Thyroid gland (tissue), 4 donors: Measurements from ENCODE around the gene C2orf81. TPM values are rescaled to one million over a fixed set of nuclear protein-coding genes. Genes with fewer than 3 reads are reported as not detected.

Experiments
- DNase-seq, 2 donors: peaks; one replicate each; pipeline ENCODE4 v3.0.0-alpha.2; 2019
- H3K27ac ChIP-seq, 3 donors: fragments of 200-600 bp; sonication (generic); 1 replicate in 2 of 3; 2 replicates in 1 of 3; pipeline ENCODE4 v1.5.1; 2016 to 2019; ENCODE audit warnings: mild to moderate bottlenecking in 1 of 3, moderate library complexity in 1 of 3
- H3K27me3 ChIP-seq: fragments of 200-600 bp; sonication (generic); one replicate; pipeline ENCODE4 v1.5.1; 2019
- H3K36me3 ChIP-seq, 2 donors: fragments of 200-600 bp; sonication (generic); one replicate each; pipeline ENCODE4 v1.5.1; 2016 to 2019
- H3K4me1 ChIP-seq, 2 donors: fragments of 200-600 bp; sonication (generic); one replicate each; pipeline ENCODE4 v1.5.1; 2017 to 2019
- H3K4me3 ChIP-seq, 3 donors: fragments of 200-600 bp; sonication (generic); replicated peaks in 1 of 3; 1 replicate in 2 of 3; 2 replicates in 1 of 3; pipeline ENCODE4 v1.5.1; 2016; ENCODE audit warnings: mild to moderate bottlenecking in 1 of 3
- H3K9me3 ChIP-seq: fragments of 200-600 bp; sonication (generic); one replicate; pipeline ENCODE4 v1.5.1; 2017
- POLR2A ChIP-seq, 2 donors: fragments of 450-650 bp; IDR thresholded peaks; one replicate each; pipeline ENCODE4 v1.6.1; 2017; ENCODE audit warnings: antibody characterized with exemption in 2 of 2, mild to moderate bottlenecking in 2 of 2, moderate library complexity in 1 of 2
- WGBS, 2 donors: methylation state at CpG; one replicate each; pipeline ENCODE4 v1.1.5; 2017; 5-methylcytosine and 5-hydroxymethylcytosine counted together
- intact Hi-C: fragments of 100-400 bp; cut with DNase I; formaldehyde crosslinking; loops from one replicate; pipeline ENCODE4 v1.15.1; 2023
- total RNA-seq, 4 donors: library from RNA; depleted of rRNA; stranded (reverse); fragments of >200 nt; gene quantifications; one replicate each; pipeline ENCODE4 v1.2.3, GENCODE V29; 2016
- TF ChIP-seq, protein P1 (sequence below), 6 experiments: fragments of 200-600 bp in 3 of 6; fragments of 450-650 bp in 3 of 6; sonication (generic) in 3 of 6; IDR thresholded peaks; one replicate each; pipeline ENCODE4 v1.5.1; 2016 to 2019; ENCODE audit warnings: antibody characterized with exemption in 6 of 6, mild to moderate bottlenecking in 2 of 6, inconsistent platforms in 1 of 6, moderate library complexity in 1 of 6

Gene C2orf81
- total RNA-seq, 4 donors from 2014 or later: 2.3 to 3.4 (median 3.1) TPM

- Histone ChIP-seq H3K4me3 (no peak overlapping the region), H3K27ac (no peak overlapping the region), H3K36me3 (peaks cover 74 to 78% of the 10 kb centered on the region in 2 donors), H3K4me1 (peaks cover 0 to 8% of the 10 kb centered on the region in 2 donors), H3K9me3 (no peaks in the 10 kb centered on the region), H3K27me3 (no peaks in the 10 kb centered on the region)
- WGBS, 2 donors: 93 to 95% methylated on average over 4 to 5 of the region's 5 CpGs
- TF ChIP-seq POLR2A (IDR thresholded peaks at IDR 0.05): no peak
- TF ChIP-seq, protein P1, sequence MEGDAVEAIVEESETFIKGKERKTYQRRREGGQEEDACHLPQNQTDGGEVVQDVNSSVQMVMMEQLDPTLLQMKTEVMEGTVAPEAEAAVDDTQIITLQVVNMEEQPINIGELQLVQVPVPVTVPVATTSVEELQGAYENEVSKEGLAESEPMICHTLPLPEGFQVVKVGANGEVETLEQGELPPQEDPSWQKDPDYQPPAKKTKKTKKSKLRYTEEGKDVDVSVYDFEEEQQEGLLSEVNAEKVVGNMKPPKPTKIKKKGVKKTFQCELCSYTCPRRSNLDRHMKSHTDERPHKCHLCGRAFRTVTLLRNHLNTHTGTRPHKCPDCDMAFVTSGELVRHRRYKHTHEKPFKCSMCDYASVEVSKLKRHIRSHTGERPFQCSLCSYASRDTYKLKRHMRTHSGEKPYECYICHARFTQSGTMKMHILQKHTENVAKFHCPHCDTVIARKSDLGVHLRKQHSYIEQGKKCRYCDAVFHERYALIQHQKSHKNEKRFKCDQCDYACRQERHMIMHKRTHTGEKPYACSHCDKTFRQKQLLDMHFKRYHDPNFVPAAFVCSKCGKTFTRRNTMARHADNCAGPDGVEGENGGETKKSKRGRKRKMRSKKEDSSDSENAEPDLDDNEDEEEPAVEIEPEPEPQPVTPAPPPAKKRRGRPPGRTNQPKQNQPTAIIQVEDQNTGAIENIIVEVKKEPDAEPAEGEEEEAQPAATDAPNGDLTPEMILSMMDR (IDR thresholded peaks at IDR 0.05): no peak
- DNase-seq: no peak
- intact Hi-C loops: no loop called here
Observed at GRCh38 chr2:74368499-74368898, 52.9 kb downstream of the C2orf81 start.

GRCh38 chr2:74367789-74368188, 53.6 kb downstream of the C2orf81 start:
- Histone ChIP-seq H3K36me3 (peaks cover 81 to 85% of the 10 kb centered on the region in 2 donors), H3K9me3 (no peaks in the 10 kb centered on the region), H3K27me3 (no peaks in the 10 kb centered on the region), H3K4me3 (no peak overlapping the region), H3K27ac (no peak overlapping the region), H3K4me1 (peaks cover 0 to 1% of the 10 kb centered on the region in 2 donors)
- intact Hi-C loops: no loop called here
- 96 to 98% methylated on average over 7 of the region's 7 CpGs for WGBS, 2 donors
- DNase-seq: no peak
- TF ChIP-seq POLR2A (IDR thresholded peaks at IDR 0.05): no peak
- TF ChIP-seq, protein P1 (IDR thresholded peaks at IDR 0.05): no peak

- 90 to 100% methylated on average over 1 to 3 of the region's 3 CpGs for WGBS, 2 donors
- TF ChIP-seq, protein P1 (IDR thresholded peaks at IDR 0.05): no peak
- no peak for TF ChIP-seq POLR2A (IDR thresholded peaks at IDR 0.05)
- H3K36me3 ChIP-seq: peaks cover 97 to 100% of the 10 kb centered on the region in 2 donors
- H3K27me3 ChIP-seq: no peaks in the 10 kb centered on the region
- H3K27ac ChIP-seq: no peak overlapping the region
- no peak for DNase-seq
- no peaks in the 10 kb centered on the region for H3K4me1 ChIP-seq
- no peaks in the 10 kb centered on the region for H3K9me3 ChIP-seq
- H3K4me3 ChIP-seq: no peak overlapping the region
- intact Hi-C loops: no loop called here
Observed at GRCh38 chr2:74366036-74366435, 55.4 kb downstream of the C2orf81 start.

- Histone ChIP-seq H3K36me3 (peaks cover 97 to 100% of the 10 kb centered on the region in 2 donors), H3K27ac (no peak overlapping the region)
- intact Hi-C loops: no loop called here
Observed at GRCh38 chr2:74364533-74365505, 56.6 kb downstream of the C2orf81 start.

More at GRCh38 chr2:74364533-74365505, 56.6 kb downstream of the C2orf81 start:
- no peak overlapping the region for H3K4me3 ChIP-seq
- H3K27me3 ChIP-seq: no peaks in the 10 kb centered on the region
- H3K4me1 ChIP-seq: no peaks in the 10 kb centered on the region
- 77 to 81% methylated on average over 8 of the region's 8 CpGs for WGBS, 2 donors
- no peaks in the 10 kb centered on the region for H3K9me3 ChIP-seq
- TF ChIP-seq POLR2A (IDR thresholded peaks at IDR 0.05): no peak
- TF ChIP-seq, protein P1 (IDR thresholded peaks at IDR 0.05): no peak
- DNase-seq: no peak

Other genes starting within 250 kb of the C2orf81 start
- gene MOB1A, start 242.7 kb downstream of the C2orf81 start, total RNA-seq: 100 to 1,000 TPM in 3 of 4 donors, 10 to 100 TPM in 1; 92.4 to 117 (median 106) TPM
- gene MTHFD2, start 223.0 kb downstream of the C2orf81 start, total RNA-seq: 10 to 100 TPM in 3 of 4 donors, 1 to 10 TPM in 1; 9.0 to 34.8 (median 20.9) TPM
- gene SLC4A5, start 78.2 kb downstream of the C2orf81 start, total RNA-seq: 10 to 100 TPM; 18.3 to 94.5 (median 59.8) TPM
- 100 to 1,000 TPM in 3 of 4 donors, 10 to 100 TPM in 1; 82.6 to 124 (median 108) TPM for gene DCTN1, start 41.3 kb downstream of the C2orf81 start, total RNA-seq
- 10 to 100 TPM in 3 of 4 donors, 1 to 10 TPM in 1; 6.5 to 19.3 (median 13.6) TPM for gene WDR54, start 111 bp upstream of the C2orf81 start, total RNA-seq
- 10 to 100 TPM; 24.5 to 41.9 (median 35.6) TPM for gene RTKN, start 20.3 kb upstream of the C2orf81 start, total RNA-seq
- 10 to 100 TPM; 19.9 to 74.4 (median 46.1) TPM for gene INO80B, start 33.5 kb upstream of the C2orf81 start, total RNA-seq
- gene WBP1, start 36.8 kb upstream of the C2orf81 start, total RNA-seq: 100 to 1,000 TPM in 2 of 4 donors, 10 to 100 TPM in 2; 60.7 to 119 (median 102) TPM
- 10 to 100 TPM; 40.9 to 57.6 (median 51.3) TPM for gene MOGS, start 43.8 kb upstream of the C2orf81 start, total RNA-seq
- gene MRPL53, start 51.1 kb upstream of the C2orf81 start, total RNA-seq: 10 to 100 TPM; 15.0 to 49.4 (median 40.9) TPM
- 10 to 100 TPM; 13.6 to 58.7 (median 31.3) TPM for gene CCDC142, start 61.4 kb upstream of the C2orf81 start, total RNA-seq
- gene TTC31, start 61.5 kb upstream of the C2orf81 start, total RNA-seq: 10 to 100 TPM; 18.9 to 38.0 (median 22.4) TPM
- 1 to 10 TPM in 2 of 4 donors, under 1 TPM in 1, not detected in 1; 0.50 to 2.6 (median 1.9) TPM for gene LBX2, start 78.0 kb upstream of the C2orf81 start, total RNA-seq
- 10 to 100 TPM; 11.0 to 25.9 (median 17.1) TPM for gene PCGF1, start 86.1 kb upstream of the C2orf81 start, total RNA-seq
- gene TLX2, start 92.8 kb upstream of the C2orf81 start, total RNA-seq: not detected
- not detected for gene DQX1, start 104.6 kb upstream of the C2orf81 start, total RNA-seq
- 100 to 1,000 TPM in 3 of 4 donors, 10 to 100 TPM in 1; 93.7 to 168 (median 112) TPM for gene AUP1, start 108.1 kb upstream of the C2orf81 start, total RNA-seq
- 10 to 100 TPM; 27.3 to 45.9 (median 37.5) TPM for gene HTRA2, start 108.3 kb upstream of the C2orf81 start, total RNA-seq
- 1 to 10 TPM in 3 of 4 donors, under 1 TPM in 1; 0.98 to 5.6 (median 2.2) TPM for gene LOXL3, start 132.3 kb upstream of the C2orf81 start, total RNA-seq
- gene DOK1, start 133.1 kb upstream of the C2orf81 start, total RNA-seq: 10 to 100 TPM; 14.4 to 19.4 (median 18.4) TPM
- 1 to 10 TPM in 3 of 4 donors, under 1 TPM in 1; 0.81 to 2.6 (median 1.8) TPM for gene M1AP, start 226.7 kb upstream of the C2orf81 start, total RNA-seq
- gene SEMA4F, start 232.6 kb upstream of the C2orf81 start, total RNA-seq: 1 to 10 TPM; 4.3 to 7.2 (median 6.1) TPM